GM18517 (cell line): ENCODE data around the gene FDPS.

ENCODE experiments used
- ATAC-seq: cut with Tn5 transposase; IDR thresholded peaks from one replicate; pipeline ENCODE4 v1.9.1; 2021; ENCODE audit warnings: mild to moderate bottlenecking, moderate library complexity; ENCODE audit not compliant: unreplicated experiment

FDPS gene

DNA sequence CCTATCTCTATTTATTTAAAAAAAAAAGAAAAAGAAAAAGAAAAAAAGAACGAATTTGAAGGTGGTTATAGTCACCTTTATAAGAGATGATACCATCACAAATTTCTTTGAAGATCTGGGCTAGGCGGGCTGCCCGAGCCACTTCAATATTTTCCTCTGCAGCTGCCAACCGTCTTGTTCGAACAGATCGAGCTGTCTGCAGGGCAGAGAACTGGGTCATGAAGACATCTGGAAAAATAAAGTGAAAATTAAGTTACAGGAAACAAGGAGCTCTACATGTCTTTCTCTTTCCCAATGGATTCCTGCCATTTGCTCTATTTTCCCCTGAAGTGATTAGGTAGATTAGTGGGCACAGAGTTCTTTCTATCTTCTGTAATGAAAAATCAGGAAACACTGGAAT, 44.0 kb downstream of the FDPS start:
- no peak for ATAC-seq

DNA sequence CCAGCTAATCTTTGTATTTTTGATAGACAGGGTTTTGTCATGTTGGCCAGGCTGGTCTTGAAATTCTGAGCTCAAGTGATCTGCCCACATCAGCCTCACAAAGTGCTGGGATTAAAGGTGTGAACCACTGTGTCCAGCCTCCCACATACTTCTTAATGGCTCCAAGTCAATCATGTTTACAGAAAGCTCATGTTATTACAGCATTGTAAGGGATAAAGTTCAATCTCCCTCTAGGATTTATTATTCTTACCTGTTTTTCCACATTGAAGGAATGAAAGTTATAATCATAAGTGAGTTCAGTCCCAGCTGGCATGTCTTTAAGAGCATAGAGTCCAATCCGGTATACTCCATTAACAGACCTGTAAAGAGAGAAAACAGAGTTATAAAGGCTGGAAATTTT, 51.4 kb downstream of the FDPS start:
- ATAC-seq, result no peak
